ENCODE measurements around the gene CSTF1.

Gene CSTF1

DNA sequence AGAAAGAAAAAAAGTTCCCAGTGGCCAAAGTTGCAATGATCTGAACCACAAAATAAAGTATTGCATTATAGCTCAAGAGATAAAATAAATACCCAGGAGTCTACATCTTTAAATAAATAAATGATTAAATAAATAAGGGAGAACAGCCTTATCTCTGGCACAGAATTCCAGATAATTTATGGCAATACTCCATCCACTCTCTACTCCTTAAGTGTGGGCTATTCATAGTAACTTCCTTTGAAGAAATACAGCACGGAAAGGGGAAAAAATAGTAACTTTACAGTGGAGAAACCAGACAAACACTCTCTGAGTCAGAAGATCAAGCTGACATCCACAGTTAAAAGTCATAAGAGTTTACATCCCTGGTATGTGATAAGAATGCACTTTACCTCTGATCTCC lies 12.1 kb upstream of the CSTF1 start:
- no peak for TF ChIP-seq MAX (IDR thresholded peaks at IDR 0.05)
- TF ChIP-seq CREB1 (IDR thresholded peaks at IDR 0.05; ENCODE audit: low read depth) = no peak
- TF ChIP-seq, protein P1, sequence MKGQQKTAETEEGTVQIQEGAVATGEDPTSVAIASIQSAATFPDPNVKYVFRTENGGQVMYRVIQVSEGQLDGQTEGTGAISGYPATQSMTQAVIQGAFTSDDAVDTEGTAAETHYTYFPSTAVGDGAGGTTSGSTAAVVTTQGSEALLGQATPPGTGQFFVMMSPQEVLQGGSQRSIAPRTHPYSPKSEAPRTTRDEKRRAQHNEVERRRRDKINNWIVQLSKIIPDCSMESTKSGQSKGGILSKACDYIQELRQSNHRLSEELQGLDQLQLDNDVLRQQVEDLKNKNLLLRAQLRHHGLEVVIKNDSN (IDR thresholded peaks at IDR 0.05) = no peak
- TF ChIP-seq EGR1 (IDR thresholded peaks at IDR 0.05) = no peak
- no peak for TF ChIP-seq YY1 (IDR thresholded peaks at IDR 0.05; ENCODE audit: low read depth)
- TF ChIP-seq FOXM1 (IDR thresholded peaks at IDR 0.05; ENCODE audit: borderline replicate concordance, low read depth) = no peak
- TF ChIP-seq, protein P2, sequence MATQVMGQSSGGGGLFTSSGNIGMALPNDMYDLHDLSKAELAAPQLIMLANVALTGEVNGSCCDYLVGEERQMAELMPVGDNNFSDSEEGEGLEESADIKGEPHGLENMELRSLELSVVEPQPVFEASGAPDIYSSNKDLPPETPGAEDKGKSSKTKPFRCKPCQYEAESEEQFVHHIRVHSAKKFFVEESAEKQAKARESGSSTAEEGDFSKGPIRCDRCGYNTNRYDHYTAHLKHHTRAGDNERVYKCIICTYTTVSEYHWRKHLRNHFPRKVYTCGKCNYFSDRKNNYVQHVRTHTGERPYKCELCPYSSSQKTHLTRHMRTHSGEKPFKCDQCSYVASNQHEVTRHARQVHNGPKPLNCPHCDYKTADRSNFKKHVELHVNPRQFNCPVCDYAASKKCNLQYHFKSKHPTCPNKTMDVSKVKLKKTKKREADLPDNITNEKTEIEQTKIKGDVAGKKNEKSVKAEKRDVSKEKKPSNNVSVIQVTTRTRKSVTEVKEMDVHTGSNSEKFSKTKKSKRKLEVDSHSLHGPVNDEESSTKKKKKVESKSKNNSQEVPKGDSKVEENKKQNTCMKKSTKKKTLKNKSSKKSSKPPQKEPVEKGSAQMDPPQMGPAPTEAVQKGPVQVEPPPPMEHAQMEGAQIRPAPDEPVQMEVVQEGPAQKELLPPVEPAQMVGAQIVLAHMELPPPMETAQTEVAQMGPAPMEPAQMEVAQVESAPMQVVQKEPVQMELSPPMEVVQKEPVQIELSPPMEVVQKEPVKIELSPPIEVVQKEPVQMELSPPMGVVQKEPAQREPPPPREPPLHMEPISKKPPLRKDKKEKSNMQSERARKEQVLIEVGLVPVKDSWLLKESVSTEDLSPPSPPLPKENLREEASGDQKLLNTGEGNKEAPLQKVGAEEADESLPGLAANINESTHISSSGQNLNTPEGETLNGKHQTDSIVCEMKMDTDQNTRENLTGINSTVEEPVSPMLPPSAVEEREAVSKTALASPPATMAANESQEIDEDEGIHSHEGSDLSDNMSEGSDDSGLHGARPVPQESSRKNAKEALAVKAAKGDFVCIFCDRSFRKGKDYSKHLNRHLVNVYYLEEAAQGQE (IDR thresholded peaks at IDR 0.05; ENCODE audit: low read depth) = no peak
- TF ChIP-seq ZBTB7A (IDR thresholded peaks at IDR 0.05; ENCODE audit: low read depth) = no peak
- no peak for TF ChIP-seq TCF12 (IDR thresholded peaks at IDR 0.05; ENCODE audit: low read depth)
- no peak for TF ChIP-seq CEBPB (IDR thresholded peaks at IDR 0.05)
- TF ChIP-seq TEAD4 (IDR thresholded peaks at IDR 0.05) = no peak
- TF ChIP-seq TAF1 (IDR thresholded peaks at IDR 0.05; ENCODE audit: low read depth) = no peak
- TF ChIP-seq EP300 (IDR thresholded peaks at IDR 0.05; ENCODE audit: borderline replicate concordance) = no peak
- no peak for TF ChIP-seq RAD21 (IDR thresholded peaks at IDR 0.05; ENCODE audit: low read depth)

DNA sequence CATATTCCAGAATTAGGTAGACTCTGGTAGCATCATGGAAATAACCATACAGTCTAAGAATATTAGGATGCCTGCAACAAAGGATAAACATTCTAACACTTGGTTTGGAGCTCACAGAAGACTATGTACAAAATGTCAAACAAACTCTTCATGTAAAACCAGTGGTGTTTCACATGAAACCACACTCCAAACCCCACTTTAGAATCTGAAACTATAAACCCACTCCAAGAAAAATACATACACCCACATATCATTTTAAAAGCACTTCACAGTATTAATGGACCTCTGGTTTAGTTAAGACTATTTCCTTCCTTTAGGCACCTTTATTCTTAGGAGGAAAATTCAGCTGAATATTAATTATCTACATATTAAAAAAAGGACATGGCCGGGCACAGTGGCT lies 10.9 kb upstream of the CSTF1 start:
- no peak for TF ChIP-seq TAF1 (IDR thresholded peaks at IDR 0.05; ENCODE audit: low read depth)
- TF ChIP-seq ZBTB7A (IDR thresholded peaks at IDR 0.05; ENCODE audit: low read depth) = no peak
- TF ChIP-seq TEAD4 (IDR thresholded peaks at IDR 0.05) = no peak

- TF ChIP-seq RAD21 (IDR thresholded peaks at IDR 0.05; ENCODE audit: low read depth) (no peak), CREB1 (IDR thresholded peaks at IDR 0.05; ENCODE audit: low read depth) (no peak), TAF1 (IDR thresholded peaks at IDR 0.05; ENCODE audit: low read depth) (no peak), FOXM1 (IDR thresholded peaks at IDR 0.05; ENCODE audit: borderline replicate concordance, low read depth) (no peak), MAX (IDR thresholded peaks at IDR 0.05) (no peak), TEAD4 (IDR thresholded peaks at IDR 0.05) (no peak), TCF12 (IDR thresholded peaks at IDR 0.05; ENCODE audit: low read depth) (no peak), EP300 (IDR thresholded peaks at IDR 0.05; ENCODE audit: borderline replicate concordance) (no peak), CEBPB (IDR thresholded peaks at IDR 0.05) (no peak), NFIC (IDR thresholded peaks at IDR 0.05) (no peak), EGR1 (IDR thresholded peaks at IDR 0.05) (no peak), YY1 (IDR thresholded peaks at IDR 0.05; ENCODE audit: low read depth) (no peak), ZBTB7A (IDR thresholded peaks at IDR 0.05; ENCODE audit: low read depth) (no peak)
- TF ChIP-seq, protein P2 (IDR thresholded peaks at IDR 0.05; ENCODE audit: low read depth) = no peak
- TF ChIP-seq, protein P1 (IDR thresholded peaks at IDR 0.05) = no peak
Measured at GRCh38 chr20:56382696-56383095, 9.7 kb upstream of the CSTF1 start.

DNA sequence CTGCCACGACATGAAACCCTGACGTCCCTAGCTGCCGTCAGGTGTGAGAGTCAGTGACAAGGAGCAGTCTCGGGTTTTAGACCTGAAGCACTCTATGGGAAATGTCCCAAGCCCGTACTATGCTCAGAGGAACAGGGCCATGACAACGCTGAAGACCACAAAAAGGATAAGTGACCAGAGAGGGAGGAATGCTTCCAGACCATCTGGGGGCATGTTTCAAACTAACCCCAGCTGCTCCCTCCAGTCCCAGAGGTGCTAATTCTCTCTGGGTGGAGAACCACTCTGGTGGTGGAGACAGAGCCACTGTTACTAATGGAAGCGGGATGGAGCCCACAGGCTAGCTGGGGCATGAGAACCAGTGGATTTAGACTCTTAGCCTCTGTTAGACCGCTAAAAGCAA lies 9.1 kb upstream of the CSTF1 start:
- TF ChIP-seq EGR1 (IDR thresholded peaks at IDR 0.05) (no peak), ZBTB7A (IDR thresholded peaks at IDR 0.05; ENCODE audit: low read depth) (no peak), NFIC (IDR thresholded peaks at IDR 0.05) (no peak), CEBPB (IDR thresholded peaks at IDR 0.05) (no peak)
- TF ChIP-seq, protein P1 (IDR thresholded peaks at IDR 0.05) = no peak
- TF ChIP-seq, protein P2 (IDR thresholded peaks at IDR 0.05; ENCODE audit: low read depth) = no peak
